Measurements from ENCODE around the gene RTTN.

- TF ChIP-seq CTCF (IDR thresholded peaks at IDR 0.05) (no peak), POLR2A (IDR thresholded peaks at IDR 0.05) (no peak)
Measured at GRCh38 chr18:70110678-70111077, 94.8 kb downstream of the RTTN start.

All from testis (tissue), 2 donors.